Adipose tissue (tissue), 3 donors: ENCODE results near the gene MRPL53. TPM values are rescaled to one million over a fixed set of nuclear protein-coding genes. Genes with fewer than 3 reads are reported as not detected.

Source experiments
- H3K27ac ChIP-seq: one replicate; pipeline ENCODE4 v1.5.1; 2013; ENCODE audit warnings: low read depth, low read length
- WGBS, 3 donors: extraction: QIAGEN DNeasy Blood & Tissue Kit; methylation state at CpG; one replicate each; pipeline ENCODE4 v1.1.7; 2013; 5-methylcytosine and 5-hydroxymethylcytosine counted together
- polyA plus RNA-seq, 3 donors: library from polyadenylated mRNA; stranded (reverse); fragments of 200-250 nt; gene quantifications; one replicate each; pipeline ENCODE4 v1.2.3, GENCODE V29; 2013
- donor health status: healthy with polysubstance abuse.
- donor health status: Bipolar disorder and iron deficiency.
- donor health status: healthy.

Gene MRPL53
- polyA plus RNA-seq, 3 donors, result 43.1 to 112 (median 84.6) TPM

GRCh38 chr2:74439803-74440377 lies 32.6 kb downstream of the MRPL53 start:
- 3 to 16% (median 12%) methylated on average over 14 of the region's 14 CpGs for WGBS, 3 donors
- H3K27ac ChIP-seq, result no peak overlapping the region

- no peak overlapping the region for H3K27ac ChIP-seq
- WGBS, 3 donors, result 13 to 33% (median 31%) methylated on average over 3 of the region's 3 CpGs
Observed at GRCh38 chr2:74439373-74439772, 33.1 kb downstream of the MRPL53 start.

GRCh38 chr2:74438248-74438647 lies 34.2 kb downstream of the MRPL53 start:
- H3K27ac ChIP-seq, result no peak overlapping the region
- WGBS, 3 donors, result 84 to 100% (median 100%) methylated on average over 1 of the region's 1 CpG

GRCh38 chr2:74436848-74437695 lies 35.4 kb downstream of the MRPL53 start:
- 72 to 77% (median 72%) methylated on average over 6 of the region's 6 CpGs for WGBS, 3 donors
- H3K27ac ChIP-seq, result no peak overlapping the region

- 77 to 87% (median 86%) methylated on average over 43 of the region's 43 CpGs for WGBS, 3 donors
- H3K27ac ChIP-seq, result no peak overlapping the region
Observed at GRCh38 chr2:74436111-74436805, 36.2 kb downstream of the MRPL53 start.

DNA sequence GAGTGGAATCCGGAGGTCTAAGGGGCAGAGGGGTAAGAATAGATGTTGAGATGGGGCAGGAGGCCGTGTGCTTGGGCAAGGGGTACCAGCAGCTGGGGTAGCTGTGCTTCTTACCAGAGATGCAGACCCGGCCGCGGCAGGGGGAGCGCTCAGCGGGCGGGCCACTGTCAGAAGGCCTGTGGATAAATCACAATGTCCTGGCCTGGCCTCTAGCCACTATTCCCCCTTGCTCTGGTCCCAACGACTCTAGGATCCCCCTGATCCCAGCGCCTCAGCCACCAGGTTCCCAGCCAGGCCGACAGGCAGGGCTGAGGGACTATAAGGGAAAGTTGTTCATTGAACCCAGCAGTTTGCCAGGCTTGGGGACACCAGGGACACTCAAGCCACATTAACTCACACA lies 42.0 kb downstream of the MRPL53 start:
- H3K27ac ChIP-seq, result no peak overlapping the region
- 88 to 90% (median 90%) methylated on average over 9 to 11 of the region's 11 CpGs for WGBS, 3 donors

- no peak overlapping the region for H3K27ac ChIP-seq
- WGBS, 3 donors, result 84 to 87% (median 84%) methylated on average over 18 of the region's 18 CpGs
Observed at GRCh38 chr2:74429487-74430451, 42.7 kb downstream of the MRPL53 start.

- no peak overlapping the region for H3K27ac ChIP-seq
- 86 to 93% (median 90%) methylated on average over 5 of the region's 5 CpGs for WGBS, 3 donors
Observed at GRCh38 chr2:74428675-74429074, 43.8 kb downstream of the MRPL53 start.

- 74 to 86% (median 80%) methylated on average over 3 of the region's 3 CpGs for WGBS, 3 donors
Observed at GRCh38 chr2:74427551-74427950, 44.9 kb downstream of the MRPL53 start.

DNA sequence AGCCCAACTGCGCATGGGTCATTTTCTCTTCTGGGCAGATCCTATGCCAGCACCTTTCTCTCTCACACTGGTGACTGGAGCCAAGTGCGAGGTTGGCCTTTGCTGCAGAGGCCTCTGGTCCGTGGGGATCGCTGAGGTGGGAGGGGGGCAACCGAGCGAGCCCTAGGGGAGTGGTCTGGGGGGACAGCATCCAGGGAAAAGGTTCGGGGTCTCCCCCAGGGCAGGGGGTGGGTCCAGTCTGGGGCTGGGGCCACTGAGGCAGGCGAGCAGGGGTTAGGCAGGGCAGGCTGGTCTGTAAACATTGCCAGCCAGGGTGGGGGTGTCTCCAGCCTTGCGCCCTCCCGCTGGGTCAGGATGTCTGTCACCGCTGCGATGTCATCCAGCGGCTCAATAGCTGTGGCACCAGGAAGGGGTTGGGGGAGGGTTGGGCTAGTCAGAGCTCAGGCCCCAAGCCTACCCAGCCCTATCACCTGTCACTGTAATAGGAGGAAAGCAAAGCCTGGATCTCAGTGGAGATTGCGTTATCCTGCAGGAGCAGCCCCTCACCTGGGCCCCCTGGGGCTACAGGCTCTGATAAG lies 46.2 kb downstream of the MRPL53 start:
- 84 to 88% (median 85%) methylated on average over 13 to 14 of the region's 14 CpGs for WGBS, 3 donors
- H3K27ac ChIP-seq, result no peak overlapping the region

More at GRCh38 chr2:74427551-74427950, 44.9 kb downstream of the MRPL53 start:
- no peak overlapping the region for H3K27ac ChIP-seq

DNA sequence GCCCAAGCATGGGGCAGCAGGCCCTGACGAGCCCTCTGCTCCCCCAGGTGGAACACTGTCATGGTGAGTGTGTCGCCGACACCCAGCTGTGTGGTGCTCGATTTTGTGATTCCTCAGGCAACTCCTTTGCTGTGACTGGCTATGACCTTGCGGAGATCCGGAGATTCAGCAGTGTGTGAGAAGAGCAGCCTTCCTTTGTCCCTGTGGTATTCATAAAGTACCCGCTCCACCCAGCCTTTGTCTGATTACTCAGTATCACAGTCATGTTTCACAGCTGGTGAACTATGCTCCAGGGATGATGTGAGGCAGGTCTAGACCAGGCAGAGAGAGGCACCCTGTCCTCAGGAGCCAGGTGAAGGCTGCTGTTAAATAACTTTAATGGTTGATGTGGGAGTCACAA lies 47.0 kb downstream of the MRPL53 start:
- no peak overlapping the region for H3K27ac ChIP-seq
- 77 to 88% (median 85%) methylated on average over 7 of the region's 7 CpGs for WGBS, 3 donors

DNA sequence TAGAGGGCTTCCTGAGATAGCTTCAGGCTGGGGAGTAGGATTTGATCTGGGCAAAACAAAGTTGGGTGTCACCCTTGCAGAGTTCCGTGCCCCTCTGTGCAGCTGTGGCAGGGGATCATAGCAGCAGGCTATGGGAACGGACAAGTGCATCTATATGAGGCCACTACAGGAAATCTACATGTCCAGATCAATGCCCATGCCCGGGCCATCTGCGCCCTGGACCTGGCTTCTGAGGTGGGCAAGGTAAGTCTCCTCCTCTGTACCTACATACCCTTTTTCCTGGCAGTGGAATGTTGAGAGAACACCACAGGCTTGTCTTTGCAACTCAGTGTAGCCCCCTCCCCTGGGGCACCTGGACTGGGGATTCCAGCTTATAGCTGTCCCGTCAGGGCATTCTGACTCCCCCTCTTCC lies 47.5 kb downstream of the MRPL53 start:
- no peak overlapping the region for H3K27ac ChIP-seq
- WGBS, 3 donors, result 72 to 91% (median 83%) methylated on average over 5 of the region's 5 CpGs

GRCh38 chr2:74424139-74424992 lies 48.1 kb downstream of the MRPL53 start:
- 51 to 92% (median 88%) methylated on average over 5 of the region's 5 CpGs for WGBS, 3 donors
- no peak overlapping the region for H3K27ac ChIP-seq

DNA sequence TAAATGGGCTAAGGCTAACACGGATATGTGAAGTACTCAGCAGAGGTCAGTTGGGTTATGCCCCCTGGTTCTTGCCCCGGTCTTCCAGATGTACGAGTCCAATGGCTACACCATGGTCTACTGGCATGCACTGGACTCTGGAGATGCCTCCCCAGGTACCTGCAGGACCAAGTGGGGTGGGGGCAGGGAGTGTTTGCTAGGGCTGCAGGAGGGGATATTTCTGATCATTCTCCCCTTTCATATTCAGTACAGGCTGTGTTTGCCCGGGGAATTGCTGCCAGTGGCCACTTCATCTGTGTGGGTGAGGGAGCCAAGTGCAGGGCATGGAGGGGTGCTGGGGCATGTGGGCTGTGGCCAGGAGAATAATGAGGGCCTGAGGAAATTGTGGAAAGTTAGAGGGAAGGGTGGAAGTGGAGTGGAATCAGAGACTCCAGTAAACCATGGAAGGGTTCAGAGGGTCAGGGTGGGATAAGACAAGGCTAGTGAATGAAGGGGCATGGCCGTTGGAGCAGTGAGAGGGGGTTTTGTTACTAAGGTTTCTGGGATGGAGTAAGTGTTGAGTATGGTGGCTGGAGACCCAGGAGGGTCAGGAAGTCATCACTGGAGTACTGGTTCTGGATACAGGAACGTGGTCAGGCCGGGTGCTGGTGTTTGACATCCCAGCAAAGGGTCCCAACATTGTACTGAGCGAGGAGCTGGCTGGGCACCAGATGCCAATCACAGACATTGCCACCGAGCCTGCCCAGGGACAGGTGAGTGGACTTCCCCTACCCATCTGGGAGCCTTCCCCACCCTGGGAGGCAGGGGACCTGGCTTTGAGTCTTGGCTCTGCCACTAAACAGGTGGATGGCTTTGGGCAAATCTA lies 49.0 kb downstream of the MRPL53 start:
- WGBS, 3 donors, result 76 to 87% (median 84%) methylated on average over 9 of the region's 9 CpGs
- H3K27ac ChIP-seq, result no peak overlapping the region
